ENCODE results near the gene SHROOM4. TPM values are rescaled to one million over a fixed set of nuclear protein-coding genes. Genes with fewer than 3 reads are reported as not detected.
A peak's percentile ranks its signal among the peaks of the same experiment; 100 is the strongest.

SHROOM4 gene
- polyA plus RNA-seq, 2 donors, result 0.87 to 1.6 TPM

- no peaks in the 10 kb centered on the region for H3K27me3 ChIP-seq (ENCODE audit: control insufficient read depth in 1 of 2, insufficient read depth in 2 of 2, low read length in 2 of 2)
- no peaks in the 10 kb centered on the region for H3K36me3 ChIP-seq (ENCODE audit: control insufficient read depth in 2 of 2, insufficient read depth in 2 of 2, low read length in 1 of 2)
- no peaks in the 10 kb centered on the region for H3K9me3 ChIP-seq (ENCODE audit: control insufficient read depth in 2 of 2, insufficient read depth in 1 of 2, low read depth in 1 of 2, low read length in 1 of 2)
- H3K4me3 ChIP-seq (ENCODE audit: low read depth in 1 of 2, low read length in 2 of 2), result no peak overlapping the region
- no peak overlapping the region for H3K27ac ChIP-seq (ENCODE audit: low read depth in 2 of 2, low read length in 1 of 2)
- 67 to 70% methylated on average over 3 of the region's 3 CpGs for WGBS, 2 donors
- no peaks in the 10 kb centered on the region for H3K4me1 ChIP-seq (ENCODE audit: control insufficient read depth in 2 of 2, insufficient read depth in 2 of 2, low read length in 1 of 2)
Measured at GRCh38 chrX:50638123-50638522, 175.9 kb downstream of the SHROOM4 start.

GRCh38 chrX:50635817-50636365, 178.1 kb downstream of the SHROOM4 start:
- H3K27me3 ChIP-seq (ENCODE audit: control insufficient read depth in 1 of 2, insufficient read depth in 2 of 2, low read length in 2 of 2), result no peaks in the 10 kb centered on the region
- no peaks in the 10 kb centered on the region for H3K4me1 ChIP-seq (ENCODE audit: control insufficient read depth in 2 of 2, insufficient read depth in 2 of 2, low read length in 1 of 2)
- no peaks in the 10 kb centered on the region for H3K36me3 ChIP-seq (ENCODE audit: control insufficient read depth in 2 of 2, insufficient read depth in 2 of 2, low read length in 1 of 2)
- no peak overlapping the region for H3K4me3 ChIP-seq (ENCODE audit: low read depth in 1 of 2, low read length in 2 of 2)
- no peak overlapping the region for H3K27ac ChIP-seq (ENCODE audit: low read depth in 2 of 2, low read length in 1 of 2)
- no peaks in the 10 kb centered on the region for H3K9me3 ChIP-seq (ENCODE audit: control insufficient read depth in 2 of 2, insufficient read depth in 1 of 2, low read depth in 1 of 2, low read length in 1 of 2)
- 66% methylated on average over 4 of the region's 4 CpGs for WGBS, 2 donors

- no peak overlapping the region for H3K27ac ChIP-seq (ENCODE audit: low read depth in 2 of 2, low read length in 1 of 2)
- H3K4me1 ChIP-seq (ENCODE audit: control insufficient read depth in 2 of 2, insufficient read depth in 2 of 2, low read length in 1 of 2), result no peaks in the 10 kb centered on the region
- no peaks in the 10 kb centered on the region for H3K9me3 ChIP-seq (ENCODE audit: control insufficient read depth in 2 of 2, insufficient read depth in 1 of 2, low read depth in 1 of 2, low read length in 1 of 2)
- no peaks in the 10 kb centered on the region for H3K27me3 ChIP-seq (ENCODE audit: control insufficient read depth in 1 of 2, insufficient read depth in 2 of 2, low read length in 2 of 2)
- no peaks in the 10 kb centered on the region for H3K36me3 ChIP-seq (ENCODE audit: control insufficient read depth in 2 of 2, insufficient read depth in 2 of 2, low read length in 1 of 2)
- H3K4me3 ChIP-seq (ENCODE audit: low read depth in 1 of 2, low read length in 2 of 2), result no peak overlapping the region
- WGBS, 2 donors, result 80 to 93% methylated on average over 9 of the region's 9 CpGs
Measured at GRCh38 chrX:50635162-50635561, 178.8 kb downstream of the SHROOM4 start.

- Histone ChIP-seq H3K9me3 (ENCODE audit: control insufficient read depth in 2 of 2, insufficient read depth in 1 of 2, low read depth in 1 of 2, low read length in 1 of 2) (no peaks in the 10 kb centered on the region), H3K36me3 (ENCODE audit: control insufficient read depth in 2 of 2, insufficient read depth in 2 of 2, low read length in 1 of 2) (no peaks in the 10 kb centered on the region), H3K4me1 (ENCODE audit: control insufficient read depth in 2 of 2, insufficient read depth in 2 of 2, low read length in 1 of 2) (peaks cover 0 to 6% of the 10 kb centered on the region in 2 donors), H3K4me3 (ENCODE audit: low read depth in 1 of 2, low read length in 2 of 2) (no peak overlapping the region), H3K27ac (ENCODE audit: low read depth in 2 of 2, low read length in 1 of 2) (no peak overlapping the region), H3K27me3 (ENCODE audit: control insufficient read depth in 1 of 2, insufficient read depth in 2 of 2, low read length in 2 of 2) (no peaks in the 10 kb centered on the region)
- 50 to 59% methylated on average over 6 of the region's 6 CpGs for WGBS, 2 donors
Measured at GRCh38 chrX:50629774-50630173, 184.2 kb downstream of the SHROOM4 start.

GRCh38 chrX:50627696-50628095, 186.3 kb downstream of the SHROOM4 start:
- Histone ChIP-seq H3K27me3 (ENCODE audit: control insufficient read depth in 1 of 2, insufficient read depth in 2 of 2, low read length in 2 of 2) (no peaks in the 10 kb centered on the region), H3K4me1 (ENCODE audit: control insufficient read depth in 2 of 2, insufficient read depth in 2 of 2, low read length in 1 of 2) (peaks cover 0 to 6% of the 10 kb centered on the region in 2 donors), H3K36me3 (ENCODE audit: control insufficient read depth in 2 of 2, insufficient read depth in 2 of 2, low read length in 1 of 2) (no peaks in the 10 kb centered on the region), H3K4me3 (ENCODE audit: low read depth in 1 of 2, low read length in 2 of 2) (no peak overlapping the region), H3K27ac (ENCODE audit: low read depth in 2 of 2, low read length in 1 of 2) (no peak overlapping the region), H3K9me3 (ENCODE audit: control insufficient read depth in 2 of 2, insufficient read depth in 1 of 2, low read depth in 1 of 2, low read length in 1 of 2) (no peaks in the 10 kb centered on the region)
- WGBS, 2 donors, result 54 to 64% methylated on average over 2 of the region's 2 CpGs

GRCh38 chrX:50626432-50626831, 187.6 kb downstream of the SHROOM4 start:
- no peak overlapping the region for H3K27ac ChIP-seq (ENCODE audit: low read depth in 2 of 2, low read length in 1 of 2)
- no peaks in the 10 kb centered on the region for H3K9me3 ChIP-seq (ENCODE audit: control insufficient read depth in 2 of 2, insufficient read depth in 1 of 2, low read depth in 1 of 2, low read length in 1 of 2)
- H3K36me3 ChIP-seq (ENCODE audit: control insufficient read depth in 2 of 2, insufficient read depth in 2 of 2, low read length in 1 of 2), result no peaks in the 10 kb centered on the region
- WGBS, 2 donors, result 68 to 74% methylated on average over 4 of the region's 4 CpGs
- H3K4me3 ChIP-seq (ENCODE audit: low read depth in 1 of 2, low read length in 2 of 2), result no peak overlapping the region
- H3K4me1 ChIP-seq (ENCODE audit: control insufficient read depth in 2 of 2, insufficient read depth in 2 of 2, low read length in 1 of 2), result peaks cover 0 to 6% of the 10 kb centered on the region in 2 donors
- H3K27me3 ChIP-seq (ENCODE audit: control insufficient read depth in 1 of 2, insufficient read depth in 2 of 2, low read length in 2 of 2), result no peaks in the 10 kb centered on the region

- no peak overlapping the region for H3K27ac ChIP-seq (ENCODE audit: low read depth in 2 of 2, low read length in 1 of 2)
- WGBS, 2 donors, result 54 to 73% methylated on average over 1 of the region's 1 CpG
- H3K4me3 ChIP-seq (ENCODE audit: low read depth in 1 of 2, low read length in 2 of 2), result no peak overlapping the region
Measured at GRCh38 chrX:50622751-50623150, 191.2 kb downstream of the SHROOM4 start.

GRCh38 chrX:50618788-50619558, 195.0 kb downstream of the SHROOM4 start:
- H3K4me3 ChIP-seq (ENCODE audit: low read depth in 1 of 2, low read length in 2 of 2), result no peak overlapping the region
- 38 to 42% methylated on average over 12 of the region's 12 CpGs for whole genome bisulfite sequencing, 2 donors
- no peaks in the 10 kb centered on the region for H3K4me1 ChIP-seq (ENCODE audit: control insufficient read depth in 2 of 2, insufficient read depth in 2 of 2, low read length in 1 of 2)
- H3K27ac ChIP-seq (ENCODE audit: low read depth in 2 of 2, low read length in 1 of 2), result peak overlapping the region in 1 of 2 donors; percentile 28
- H3K9me3 ChIP-seq (ENCODE audit: control insufficient read depth in 2 of 2, insufficient read depth in 1 of 2, low read depth in 1 of 2, low read length in 1 of 2), result no peaks in the 10 kb centered on the region
- no peaks in the 10 kb centered on the region for H3K36me3 ChIP-seq (ENCODE audit: control insufficient read depth in 2 of 2, insufficient read depth in 2 of 2, low read length in 1 of 2)
- H3K27me3 ChIP-seq (ENCODE audit: control insufficient read depth in 1 of 2, insufficient read depth in 2 of 2, low read length in 2 of 2), result peaks cover 0 to 2% of the 10 kb centered on the region in 2 donors

More at GRCh38 chrX:50622751-50623150, 191.2 kb downstream of the SHROOM4 start:
- Histone ChIP-seq H3K27me3 (ENCODE audit: control insufficient read depth in 1 of 2, insufficient read depth in 2 of 2, low read length in 2 of 2) (no peaks in the 10 kb centered on the region), H3K9me3 (ENCODE audit: control insufficient read depth in 2 of 2, insufficient read depth in 1 of 2, low read depth in 1 of 2, low read length in 1 of 2) (no peaks in the 10 kb centered on the region), H3K36me3 (ENCODE audit: control insufficient read depth in 2 of 2, insufficient read depth in 2 of 2, low read length in 1 of 2) (no peaks in the 10 kb centered on the region), H3K4me1 (ENCODE audit: control insufficient read depth in 2 of 2, insufficient read depth in 2 of 2, low read length in 1 of 2) (no peaks in the 10 kb centered on the region)

GRCh38 chrX:50617183-50617582, 196.8 kb downstream of the SHROOM4 start:
- H3K27ac ChIP-seq (ENCODE audit: low read depth in 2 of 2, low read length in 1 of 2), result no peak overlapping the region
- no peak overlapping the region for H3K4me3 ChIP-seq (ENCODE audit: low read depth in 1 of 2, low read length in 2 of 2)
- peaks cover 0 to 2% of the 10 kb centered on the region in 2 donors for H3K27me3 ChIP-seq (ENCODE audit: control insufficient read depth in 1 of 2, insufficient read depth in 2 of 2, low read length in 2 of 2)
- no peaks in the 10 kb centered on the region for H3K36me3 ChIP-seq (ENCODE audit: control insufficient read depth in 2 of 2, insufficient read depth in 2 of 2, low read length in 1 of 2)
- no peaks in the 10 kb centered on the region for H3K4me1 ChIP-seq (ENCODE audit: control insufficient read depth in 2 of 2, insufficient read depth in 2 of 2, low read length in 1 of 2)
- H3K9me3 ChIP-seq (ENCODE audit: control insufficient read depth in 2 of 2, insufficient read depth in 1 of 2, low read depth in 1 of 2, low read length in 1 of 2), result no peaks in the 10 kb centered on the region
